PFSK-1 (cell line): ENCODE data around the gene TTN.

Experiments
- FOXP2 ChIP-seq: optimal IDR thresholded peaks from 2 replicates; pipeline ENCODE3; 2011; ENCODE audit warnings: borderline replicate concordance, control low read depth, inconsistent platforms; ENCODE audit not compliant: insufficient read depth; ENCODE audit errors: extremely low read length, extremely low read depth
- POLR2AphosphoS5 ChIP-seq: IDR thresholded peaks from 2 replicates; pipeline ENCODE4 v1.6.1; 2012; ENCODE audit warnings: low read depth, mild to moderate bottlenecking, control low read depth, low read length, moderate library complexity
- TAF1 ChIP-seq: IDR thresholded peaks from 2 replicates; pipeline ENCODE4 v1.6.1; 2012; ENCODE audit warnings: low read length, control low read depth, borderline replicate concordance; ENCODE audit not compliant: insufficient read depth
- TF ChIP-seq, protein P1 (sequence below), 2 experiments: IDR thresholded peaks; 2 replicates each; pipeline versions ENCODE4 v1.6.1 to v1.8.0; 2011 to 2012; ENCODE audit warnings: low read depth in 2 of 2, low read length in 2 of 2, control low read depth in 1 of 2, inconsistent platforms in 1 of 2, mild to moderate bottlenecking in 1 of 2, moderate library complexity in 1 of 2; ENCODE audit not compliant: insufficient read depth in 1 of 2

DNA sequence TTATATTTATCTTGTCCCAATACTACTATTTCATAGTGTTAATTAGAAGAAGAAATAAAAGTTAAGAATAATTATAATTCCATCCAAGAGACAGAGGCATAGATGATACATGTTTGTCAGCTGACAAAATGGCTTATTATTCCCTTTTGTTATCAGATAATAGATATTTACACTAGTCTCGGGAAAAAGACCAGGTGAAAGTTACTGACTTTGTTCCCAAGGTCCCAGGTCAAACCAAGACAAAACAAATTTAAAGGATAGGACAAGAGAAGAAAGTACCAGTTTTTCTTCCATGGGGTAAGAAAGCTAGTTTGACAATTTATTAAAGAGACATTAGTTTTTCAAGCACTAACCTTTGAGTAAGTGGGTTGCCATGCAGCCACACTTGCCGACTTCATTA, 73.2 kb downstream of the TTN start:
- no peak for TF ChIP-seq POLR2AphosphoS5
- TF ChIP-seq, protein P1, sequence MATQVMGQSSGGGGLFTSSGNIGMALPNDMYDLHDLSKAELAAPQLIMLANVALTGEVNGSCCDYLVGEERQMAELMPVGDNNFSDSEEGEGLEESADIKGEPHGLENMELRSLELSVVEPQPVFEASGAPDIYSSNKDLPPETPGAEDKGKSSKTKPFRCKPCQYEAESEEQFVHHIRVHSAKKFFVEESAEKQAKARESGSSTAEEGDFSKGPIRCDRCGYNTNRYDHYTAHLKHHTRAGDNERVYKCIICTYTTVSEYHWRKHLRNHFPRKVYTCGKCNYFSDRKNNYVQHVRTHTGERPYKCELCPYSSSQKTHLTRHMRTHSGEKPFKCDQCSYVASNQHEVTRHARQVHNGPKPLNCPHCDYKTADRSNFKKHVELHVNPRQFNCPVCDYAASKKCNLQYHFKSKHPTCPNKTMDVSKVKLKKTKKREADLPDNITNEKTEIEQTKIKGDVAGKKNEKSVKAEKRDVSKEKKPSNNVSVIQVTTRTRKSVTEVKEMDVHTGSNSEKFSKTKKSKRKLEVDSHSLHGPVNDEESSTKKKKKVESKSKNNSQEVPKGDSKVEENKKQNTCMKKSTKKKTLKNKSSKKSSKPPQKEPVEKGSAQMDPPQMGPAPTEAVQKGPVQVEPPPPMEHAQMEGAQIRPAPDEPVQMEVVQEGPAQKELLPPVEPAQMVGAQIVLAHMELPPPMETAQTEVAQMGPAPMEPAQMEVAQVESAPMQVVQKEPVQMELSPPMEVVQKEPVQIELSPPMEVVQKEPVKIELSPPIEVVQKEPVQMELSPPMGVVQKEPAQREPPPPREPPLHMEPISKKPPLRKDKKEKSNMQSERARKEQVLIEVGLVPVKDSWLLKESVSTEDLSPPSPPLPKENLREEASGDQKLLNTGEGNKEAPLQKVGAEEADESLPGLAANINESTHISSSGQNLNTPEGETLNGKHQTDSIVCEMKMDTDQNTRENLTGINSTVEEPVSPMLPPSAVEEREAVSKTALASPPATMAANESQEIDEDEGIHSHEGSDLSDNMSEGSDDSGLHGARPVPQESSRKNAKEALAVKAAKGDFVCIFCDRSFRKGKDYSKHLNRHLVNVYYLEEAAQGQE (IDR thresholded peaks at IDR 0.05; ENCODE audit: insufficient read depth in 1 of 2, low read depth in 2 of 2, low read length in 2 of 2), result no peak
- TF ChIP-seq TAF1, result no peak
- TF ChIP-seq FOXP2, result no peak
